Daoy (cell line): ENCODE results near the gene ADAMTSL1. TPM values are rescaled to one million over a fixed set of nuclear protein-coding genes. Genes with fewer than 3 reads are reported as not detected.
A peak's percentile ranks its signal among the peaks of the same experiment; 100 is the strongest.

Experiments
- DNase-seq: peaks from one replicate; pipeline ENCODE4 v3.0.0-alpha.2; 2015; ENCODE audit warnings: low read depth
- total RNA-seq: library from RNA; depleted of rRNA; stranded (reverse); fragments of >200 nt; shearing (Covaris generic); gene quantifications from 2 replicates; pipeline ENCODE4 v1.2.3, GENCODE V29; 2014

ADAMTSL1 gene
- total RNA-seq, 1 experiment from 2014 or later: 16.6 TPM

DNA sequence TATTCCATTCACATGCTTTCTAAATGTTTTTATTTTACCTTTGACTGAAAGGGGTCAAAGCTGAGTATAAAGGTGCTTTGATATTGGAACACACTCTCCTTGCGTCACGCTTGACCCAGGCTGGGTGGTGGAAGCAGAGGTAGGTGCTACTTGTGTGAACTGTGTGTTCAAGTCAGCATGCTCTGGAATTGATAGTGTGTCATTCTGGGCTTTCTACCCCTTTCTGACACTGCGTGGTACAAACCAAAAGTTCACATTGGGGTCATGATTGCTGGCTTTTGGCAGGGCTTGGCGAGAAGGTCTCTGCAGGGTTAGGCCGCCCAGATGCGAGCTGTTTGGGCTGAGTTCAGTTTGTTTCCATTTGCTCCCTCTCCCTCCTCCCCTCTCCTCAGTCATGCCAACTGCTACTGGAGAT lies 131.8 kb downstream of the ADAMTSL1 start:
- no peak for DNase-seq

DNA sequence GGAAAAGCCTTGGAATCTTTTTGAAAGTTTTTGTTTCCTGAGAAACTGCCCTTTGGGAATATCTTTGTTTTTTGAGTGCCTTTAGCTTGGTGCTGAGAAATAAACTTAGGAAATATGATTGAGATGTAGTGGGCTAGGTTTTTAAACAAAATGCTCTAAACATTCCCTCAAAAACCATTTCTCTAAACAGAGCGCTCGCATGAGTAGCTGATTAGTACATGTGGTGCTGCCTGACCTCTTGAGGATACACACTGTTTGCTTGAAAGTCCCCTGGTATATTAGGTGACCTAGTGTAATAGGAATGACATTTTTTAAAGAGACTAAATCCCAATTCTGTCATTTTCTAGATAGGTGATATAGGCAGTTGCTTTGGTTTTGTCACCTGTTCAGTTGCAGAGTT lies 132.3 kb downstream of the ADAMTSL1 start:
- DNase-seq: no peak

DNA sequence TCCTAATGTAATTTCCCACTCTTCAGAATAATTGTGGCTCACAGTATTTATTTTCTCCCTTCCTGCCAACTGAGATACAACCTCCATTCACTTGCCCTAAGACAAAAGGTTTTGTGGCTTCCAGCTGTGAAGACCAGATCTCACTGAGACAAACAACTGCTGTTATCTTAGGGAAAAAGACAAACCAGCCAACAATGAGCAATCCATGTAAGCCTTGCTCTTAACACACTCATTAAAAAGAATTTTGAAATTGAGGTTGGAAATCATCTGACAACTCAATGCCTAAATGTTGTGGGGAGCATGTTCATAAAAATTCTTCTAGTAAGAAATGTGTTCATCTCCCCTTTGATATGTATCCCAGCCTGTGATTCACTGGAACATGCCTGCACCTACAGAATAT lies 132.9 kb downstream of the ADAMTSL1 start:
- DNase-seq: peak; percentile 9

DNA sequence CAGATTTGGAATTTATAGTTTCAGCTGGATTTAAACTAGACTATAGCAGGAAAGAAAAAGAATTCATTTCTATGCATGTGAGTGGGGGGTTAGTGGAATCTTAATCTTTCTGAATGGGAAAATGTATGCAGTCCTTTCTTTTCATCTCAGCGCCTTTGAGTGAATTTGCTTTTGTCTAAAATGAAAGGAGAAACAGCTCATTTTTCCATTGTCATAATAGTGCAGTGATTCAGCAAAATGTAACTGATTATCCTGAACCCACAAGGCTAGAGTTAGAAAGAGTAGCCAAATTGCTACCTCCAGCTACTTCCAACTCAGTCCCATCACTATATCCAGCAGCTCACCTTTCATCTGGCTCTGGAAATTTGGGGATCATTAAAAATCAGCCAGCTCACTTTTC lies 134.4 kb downstream of the ADAMTSL1 start:
- no peak for DNase-seq

DNA sequence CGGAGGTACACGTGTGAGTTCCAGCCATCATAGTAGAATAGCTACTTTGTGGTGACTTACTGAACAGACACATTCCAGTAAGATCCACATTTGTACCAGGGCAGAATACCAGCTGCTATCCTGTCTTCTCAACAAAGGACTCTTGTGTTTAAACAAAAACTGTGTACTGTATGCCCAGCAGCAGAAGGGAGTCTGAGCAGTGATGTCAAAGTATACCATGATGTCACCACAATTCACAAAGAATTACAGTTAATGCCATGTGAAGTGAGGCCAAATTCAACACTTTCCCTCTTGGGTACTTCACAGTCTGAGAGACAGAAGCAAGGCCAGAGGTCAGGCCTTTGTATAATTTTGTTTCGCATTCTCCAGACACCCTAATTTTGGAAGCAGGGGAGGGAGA lies 137.0 kb downstream of the ADAMTSL1 start:
- DNase-seq: no peak

DNA sequence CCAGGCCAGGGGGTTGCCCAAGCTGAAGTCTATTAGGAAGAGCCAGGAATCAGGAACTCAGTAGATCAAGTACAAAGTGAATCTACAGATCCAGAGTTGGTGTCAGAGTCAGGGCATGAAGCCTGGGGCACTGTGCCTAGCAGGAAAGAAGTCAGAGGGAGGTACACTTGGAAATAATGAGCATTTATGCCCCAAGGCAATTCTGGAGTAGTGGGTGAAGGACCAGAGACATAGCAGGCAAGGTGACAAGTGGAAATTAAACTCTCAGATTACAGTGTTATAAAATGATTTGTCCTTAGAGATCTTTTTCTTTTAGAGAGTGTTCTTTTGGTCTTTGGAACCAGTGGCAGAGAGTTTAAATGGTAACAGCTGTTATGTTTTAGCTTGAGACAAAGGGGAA lies 138.0 kb downstream of the ADAMTSL1 start:
- DNase-seq: no peak

DNA sequence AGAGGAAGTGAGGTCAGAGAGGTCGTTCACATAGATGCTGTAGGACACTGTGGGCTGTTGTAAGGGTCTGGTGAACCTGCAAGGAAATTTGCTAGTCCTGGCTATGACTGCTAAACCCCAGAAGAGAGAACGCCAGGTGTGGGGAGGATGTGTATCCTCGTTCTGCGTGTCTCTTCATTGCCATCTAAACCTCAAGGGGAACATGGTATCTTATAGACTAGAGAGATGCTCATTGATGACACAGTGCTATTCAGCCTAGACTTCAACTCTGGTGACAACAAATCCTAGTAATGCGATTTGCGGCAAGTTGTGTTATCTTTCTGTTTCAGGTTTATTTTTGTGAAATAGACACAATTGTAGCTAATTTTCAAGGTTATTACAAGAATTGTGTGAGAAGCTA lies 140.2 kb downstream of the ADAMTSL1 start:
- no peak for DNase-seq

DNA sequence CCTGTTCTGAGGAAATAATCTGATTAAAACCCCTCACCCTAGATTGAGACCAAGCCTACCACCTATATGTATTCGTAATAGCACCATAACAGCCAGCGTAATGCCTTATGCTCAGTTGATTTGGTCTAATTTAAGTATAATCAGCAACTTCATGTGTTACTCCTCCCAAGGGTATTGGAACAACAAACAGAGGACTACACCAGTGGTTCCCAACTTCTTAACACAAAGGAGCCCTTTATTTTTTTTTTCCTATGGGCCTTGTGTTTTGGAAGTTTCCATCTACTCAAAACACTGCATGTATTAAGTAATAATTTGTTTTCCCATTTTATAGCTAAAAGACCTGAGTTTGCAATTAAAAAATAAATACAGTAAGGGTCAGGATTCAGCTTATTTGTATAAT lies 140.7 kb downstream of the ADAMTSL1 start:
- no peak for DNase-seq

DNA sequence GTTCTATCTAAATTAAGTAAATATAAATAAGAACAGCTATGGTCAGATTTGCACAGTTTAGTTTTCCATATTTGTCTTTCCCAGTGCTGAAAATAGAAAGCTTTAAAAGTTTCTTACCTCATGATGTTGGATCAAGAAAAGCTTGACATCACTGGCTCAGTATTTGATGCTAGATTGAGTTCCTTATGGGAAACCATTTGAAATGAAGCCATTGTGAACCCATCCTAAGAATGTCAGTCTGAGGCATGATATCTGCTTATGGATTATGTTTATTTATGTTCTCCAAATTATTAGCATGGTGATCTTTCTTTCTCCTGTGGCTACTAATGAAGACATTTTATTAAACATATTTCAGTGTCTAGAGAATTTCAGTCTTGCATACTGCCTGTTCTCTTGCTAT lies 143.0 kb downstream of the ADAMTSL1 start:
- DNase-seq: no peak

DNA sequence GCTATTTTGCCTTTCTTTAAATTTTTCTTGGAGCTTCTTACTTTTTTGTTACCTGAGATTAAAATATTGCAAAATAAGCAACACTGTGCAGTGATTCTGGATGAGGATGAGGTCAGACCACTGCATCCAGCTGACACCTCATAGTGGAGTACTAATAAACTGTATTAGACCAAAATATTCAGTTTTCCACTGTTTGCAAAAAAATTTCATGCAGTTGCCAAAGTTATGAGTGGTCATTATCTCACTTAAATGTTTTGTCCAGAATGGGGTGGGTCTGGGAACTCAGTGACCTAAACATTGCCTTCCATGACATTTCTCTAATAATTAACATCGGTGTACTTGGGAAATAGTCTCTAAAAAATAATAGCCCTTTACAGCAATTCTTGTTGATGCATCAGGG lies 143.8 kb downstream of the ADAMTSL1 start:
- no peak for DNase-seq

DNA sequence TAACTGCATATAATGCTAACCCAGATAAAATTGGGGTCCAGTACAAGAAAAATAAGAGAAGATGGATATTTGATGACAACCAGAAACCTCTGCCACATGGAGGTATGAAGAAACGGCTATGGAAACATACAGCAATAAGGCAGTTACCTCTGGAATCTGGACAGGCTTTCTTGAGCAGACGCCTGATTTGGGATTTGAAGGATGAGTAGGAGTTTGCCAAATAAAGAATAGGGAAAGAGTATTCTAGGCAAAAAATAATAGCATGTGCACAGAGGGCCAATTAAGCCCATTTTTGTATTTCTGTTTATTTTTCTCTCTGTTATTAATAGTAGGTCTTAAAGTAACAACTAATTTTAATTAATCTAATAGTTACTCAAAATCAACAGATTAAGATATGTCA lies 144.9 kb downstream of the ADAMTSL1 start:
- no peak for DNase-seq

DNA sequence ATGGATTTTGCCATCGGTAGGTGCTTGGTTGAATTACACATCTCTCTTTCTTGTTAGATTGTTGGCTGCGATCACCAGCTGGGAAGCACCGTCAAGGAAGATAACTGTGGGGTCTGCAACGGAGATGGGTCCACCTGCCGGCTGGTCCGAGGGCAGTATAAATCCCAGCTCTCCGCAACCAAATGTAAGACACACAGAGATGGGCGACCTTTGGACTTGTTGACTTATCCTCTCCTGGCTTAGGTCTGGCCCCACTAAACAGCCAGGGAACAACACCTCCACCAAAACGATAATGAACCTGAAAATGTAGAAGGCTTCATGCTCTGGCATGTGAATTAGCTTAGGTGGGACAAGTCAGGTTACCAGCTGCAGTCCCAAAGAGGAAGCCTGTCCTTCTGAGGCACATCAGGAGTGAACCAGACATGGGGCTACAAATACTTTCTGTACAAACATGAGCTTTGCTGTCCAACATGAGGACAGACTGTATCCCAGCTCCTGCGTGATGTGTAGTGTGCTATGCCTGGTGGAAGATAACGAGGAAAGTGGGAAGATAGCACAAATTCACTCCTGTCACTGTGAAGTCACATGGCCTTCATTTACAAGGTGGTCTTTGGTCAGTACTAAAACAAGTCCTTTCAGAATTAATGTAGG lies 148.4 kb downstream of the ADAMTSL1 start:
- DNase-seq: no peak

DNA sequence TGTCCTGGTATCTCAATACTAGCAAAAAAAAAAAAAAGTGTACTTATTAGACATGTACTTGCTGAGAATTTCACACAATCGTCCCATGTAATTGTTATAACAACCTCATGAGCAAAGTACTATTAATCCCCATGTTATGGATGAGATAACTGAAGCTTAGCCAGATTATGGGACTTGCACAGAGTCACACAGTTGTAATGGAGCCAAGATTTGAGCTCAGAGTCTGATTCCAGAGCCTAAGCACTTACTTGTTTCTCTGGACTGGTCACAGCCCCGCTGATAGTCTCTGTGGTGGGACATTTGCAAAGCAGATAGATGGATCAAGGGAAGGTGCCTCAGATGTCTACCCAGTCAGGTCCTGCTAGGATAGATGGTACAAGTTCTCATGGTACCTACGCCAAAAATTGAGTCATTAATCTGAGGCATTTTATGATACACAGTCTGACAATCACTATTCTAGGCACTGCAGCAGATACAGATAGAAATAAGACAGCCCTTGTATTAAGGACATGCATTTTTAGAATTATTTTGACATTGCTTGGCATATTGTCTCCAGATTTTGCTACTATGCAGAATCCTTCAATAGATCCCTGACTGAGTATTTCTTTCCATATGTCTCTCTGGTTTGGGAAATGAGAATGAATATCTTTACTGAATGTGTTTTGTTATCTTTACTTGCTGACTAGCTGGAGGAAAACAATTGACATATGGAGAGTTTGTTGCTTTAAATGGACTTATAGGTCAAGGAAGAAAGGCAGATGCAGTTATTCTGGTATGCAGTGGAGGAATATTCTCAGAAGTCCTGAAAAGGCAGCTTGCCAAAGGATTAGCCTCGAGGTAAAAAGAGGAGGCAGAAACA lies 149.5 kb downstream of the ADAMTSL1 start:
- DNase-seq: no peak

DNA sequence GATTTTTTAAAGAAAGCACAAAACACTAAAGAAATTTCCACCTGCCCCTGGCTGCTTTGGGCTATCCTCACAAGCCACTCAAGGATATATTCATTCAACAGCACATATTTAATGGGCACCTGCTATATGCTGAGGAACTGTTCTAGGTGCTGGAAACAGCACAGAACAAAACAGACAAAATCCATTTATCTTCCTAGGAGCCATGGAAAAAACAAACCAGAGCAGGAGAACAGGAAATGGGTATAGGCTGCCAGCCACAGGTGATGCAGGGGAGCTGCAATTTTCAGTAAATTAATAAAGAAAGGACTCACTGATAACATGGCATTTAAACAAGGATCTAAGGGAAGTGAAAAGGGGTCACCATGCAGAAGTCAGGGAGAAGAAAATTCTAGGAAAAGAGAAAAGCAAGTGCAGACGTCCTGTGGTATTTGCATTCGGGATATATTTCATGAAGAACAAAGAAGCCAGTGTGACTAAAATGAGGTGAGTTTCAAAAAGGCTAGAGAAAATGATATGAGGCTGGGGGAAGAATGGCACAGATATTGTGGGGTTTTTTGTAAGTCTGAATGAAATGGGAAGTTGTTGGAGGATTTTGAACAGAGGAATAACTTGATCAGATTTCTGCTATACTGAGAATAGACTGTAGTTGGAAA lies 152.2 kb downstream of the ADAMTSL1 start:
- no peak for DNase-seq

DNA sequence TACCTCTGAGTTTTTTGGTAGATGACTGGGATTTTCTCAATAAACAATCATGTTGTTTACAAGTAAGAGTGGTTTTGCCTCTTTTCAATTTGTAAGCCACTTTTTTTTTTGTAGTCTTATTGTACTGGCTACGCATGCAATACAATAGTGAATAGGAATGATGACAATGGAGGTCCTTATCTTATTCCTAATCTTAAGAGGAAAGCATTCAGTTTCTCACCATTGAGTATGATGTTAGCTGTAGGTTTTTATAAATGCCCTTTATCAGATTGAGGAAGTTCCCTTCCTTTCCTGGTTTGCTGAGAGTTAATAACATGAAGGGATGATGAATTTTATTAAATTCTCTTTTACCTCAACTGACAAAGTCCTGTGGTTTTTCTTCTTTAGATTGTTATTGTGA lies 155.2 kb downstream of the ADAMTSL1 start:
- no peak for DNase-seq

DNA sequence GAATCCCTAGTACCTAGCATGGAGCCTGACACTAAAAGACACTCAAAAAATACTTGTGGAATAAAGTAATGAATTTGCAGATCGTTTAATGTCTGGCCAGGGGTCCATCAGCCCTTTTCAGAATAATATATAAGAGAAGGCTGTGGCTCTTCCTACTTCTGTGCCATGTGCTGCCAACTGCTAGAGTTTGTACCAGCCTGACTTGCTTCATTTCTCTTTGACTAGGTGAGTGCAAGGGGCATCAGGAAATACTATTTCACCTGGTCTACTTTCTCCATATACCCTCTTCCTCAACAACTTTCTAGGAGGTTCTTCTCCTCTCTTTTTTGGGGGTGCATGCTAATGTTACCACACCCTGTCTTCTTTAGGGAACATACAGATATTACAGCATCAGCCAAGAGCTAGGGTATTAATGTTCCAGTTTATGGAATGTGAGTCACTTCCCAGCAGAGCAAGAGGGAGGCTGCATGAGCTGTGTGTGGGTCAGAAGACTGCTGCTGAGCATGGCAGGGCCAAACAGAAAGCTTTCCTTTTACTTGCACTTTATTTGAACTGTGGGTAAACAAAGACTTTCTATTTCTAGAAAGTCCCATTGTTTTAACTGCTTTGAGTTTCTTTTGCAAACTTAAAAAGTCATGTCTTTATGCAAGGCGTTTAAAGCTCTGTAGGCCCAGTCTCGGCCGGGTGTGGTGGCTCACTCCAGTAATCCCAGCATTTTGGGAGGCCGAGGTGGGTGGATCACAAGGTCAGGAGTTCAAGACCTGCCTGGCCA lies 158.9 kb downstream of the ADAMTSL1 start:
- peak; percentile 53 for DNase-seq

DNA sequence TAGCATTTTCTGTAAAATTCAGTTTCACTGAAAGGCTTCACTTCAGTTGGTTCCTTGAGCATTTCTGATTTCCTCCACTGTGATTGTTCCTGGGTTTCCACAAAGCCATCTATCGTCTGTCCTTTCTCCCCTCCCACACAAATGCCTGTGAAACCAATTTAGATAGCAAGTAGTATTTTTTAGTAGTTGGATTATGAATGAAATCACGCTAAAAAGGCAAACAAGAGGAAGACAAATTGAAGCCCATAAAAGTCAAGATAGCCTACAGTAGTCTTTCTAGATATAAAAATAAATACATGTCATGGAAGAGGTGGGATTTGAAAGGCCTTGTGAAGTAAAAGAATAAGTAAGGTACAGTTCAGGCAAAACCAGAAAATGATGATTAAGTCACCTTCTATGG lies 162.8 kb downstream of the ADAMTSL1 start:
- no peak for DNase-seq

DNA sequence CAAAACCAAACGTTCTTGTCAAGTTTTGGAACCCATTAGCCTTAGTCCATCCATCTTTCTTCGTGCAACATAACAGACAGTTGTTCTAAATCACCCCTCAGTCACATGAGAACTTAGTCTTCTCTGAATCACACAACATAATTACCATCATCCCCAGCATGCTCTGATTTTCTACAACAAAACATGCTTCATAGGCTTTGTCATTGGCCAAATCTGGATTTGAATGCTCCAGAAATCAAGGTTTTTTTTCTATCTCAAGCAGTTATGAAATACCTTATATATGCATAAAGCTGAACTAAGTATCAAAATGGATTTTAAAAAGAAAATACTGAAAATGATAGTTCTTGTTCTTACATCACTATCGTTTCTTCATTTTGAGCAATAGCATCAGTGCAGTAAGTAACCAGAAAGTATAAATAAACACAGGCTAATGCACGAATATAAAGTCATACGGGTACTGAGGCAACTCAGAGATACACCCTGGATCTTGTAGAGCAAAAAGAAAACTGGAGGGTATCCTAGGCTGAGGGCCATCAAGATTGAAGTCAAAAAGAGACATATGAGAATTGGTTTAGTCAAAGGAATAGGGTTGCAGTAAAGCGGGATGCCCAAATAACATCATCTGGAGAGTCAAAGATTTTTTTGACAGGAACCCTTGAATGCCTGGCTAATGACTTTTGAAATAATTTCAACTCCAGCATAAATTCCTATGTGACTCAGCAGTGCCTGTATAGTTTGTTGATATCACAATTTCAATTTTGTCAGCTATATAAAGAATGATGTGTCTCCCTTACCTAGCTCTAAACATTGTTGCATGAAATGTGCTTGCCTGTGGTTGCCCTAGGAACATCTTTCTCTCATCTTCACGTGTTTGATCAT lies 164.7 kb downstream of the ADAMTSL1 start:
- no peak for DNase-seq

DNA sequence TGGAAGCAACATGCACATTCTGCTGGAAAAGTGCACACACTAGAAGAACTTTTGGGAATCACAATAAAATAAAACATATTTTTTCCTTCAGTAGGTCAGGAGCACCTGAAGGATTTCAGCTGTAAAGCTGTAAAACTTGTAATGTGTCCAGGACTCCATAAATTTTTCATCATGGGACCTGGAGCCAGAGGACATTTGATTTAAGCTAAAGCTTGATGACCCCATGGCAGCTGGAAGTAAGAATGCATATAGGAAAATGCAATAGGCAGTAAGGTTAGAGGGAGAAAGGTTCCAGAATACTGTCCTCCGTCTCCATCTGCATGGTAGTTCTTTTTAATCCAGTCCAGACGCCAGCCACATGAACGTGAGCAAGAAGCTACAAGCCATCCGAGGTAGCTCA lies 166.0 kb downstream of the ADAMTSL1 start:
- no peak for DNase-seq

DNA sequence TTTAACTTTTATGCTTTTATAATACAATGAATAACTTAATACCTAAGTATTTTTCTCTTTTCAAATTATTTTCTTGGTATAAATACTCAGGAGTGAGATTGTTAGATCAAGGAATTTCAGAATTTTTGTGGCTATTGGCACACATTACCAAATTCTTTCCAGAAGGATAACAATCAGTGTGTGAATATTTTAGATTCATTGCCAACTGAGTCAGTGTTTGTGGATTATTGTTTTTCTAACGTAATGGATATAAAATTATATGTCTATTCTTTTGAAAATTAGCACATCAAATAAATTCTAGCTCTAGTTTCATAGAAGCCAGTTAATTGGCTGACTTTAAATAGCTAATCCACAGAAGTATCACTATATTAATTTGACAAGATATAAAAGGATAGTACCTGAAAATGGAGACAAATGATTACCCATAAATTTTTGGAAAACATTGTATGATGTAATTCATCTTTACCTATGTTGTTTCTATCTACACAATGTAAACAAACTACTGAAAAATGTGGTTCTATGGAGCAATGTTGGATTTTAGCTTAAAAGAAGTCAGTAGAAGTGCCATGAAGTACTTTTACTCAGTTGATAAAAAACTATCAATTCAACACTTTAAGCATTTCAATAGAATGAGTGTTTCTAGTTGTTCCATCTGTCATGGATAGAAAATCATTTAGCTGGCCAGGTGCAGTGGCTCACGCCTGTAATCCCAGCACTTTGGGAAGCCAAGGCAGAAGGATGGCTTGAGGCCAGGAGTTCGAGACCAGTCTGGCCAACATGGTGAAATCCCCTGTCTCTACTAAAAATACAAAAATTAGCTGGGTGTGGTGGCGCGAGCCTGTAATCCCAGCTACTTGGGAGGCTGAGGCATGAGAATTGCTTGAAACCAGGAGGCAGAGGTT lies 185.1 kb downstream of the ADAMTSL1 start:
- DNase-seq: peak; percentile 1
